SK-N-SH treated with all-trans-retinoic acid at 6 μM for 48 hours (cell line): Measurements from ENCODE around the gene FOXN3.

Experiments used
- ATAC-seq: fragments of 200-7000 bp; cut with Tn5 transposase; 3 replicates; pipeline ENCODE4 v1.9.1; 2020; ENCODE audit warnings: mild to moderate bottlenecking, moderate library complexity
- ARNTL ChIP-seq: fragments of 450-650 bp; formaldehyde crosslinking; IDR thresholded peaks from 2 replicates; pipeline ENCODE4 v1.5.0; 2020; ENCODE audit warnings: low read depth, mild to moderate bottlenecking, moderate library complexity, borderline replicate concordance
- BACH2 ChIP-seq: fragments of 250-450 bp; sonication (Bioruptor Pico); IDR thresholded peaks from 2 replicates; pipeline ENCODE4 v1.9.0; 2021; ENCODE audit warnings: mild to moderate bottlenecking, borderline replicate concordance
- CSDC2 ChIP-seq: fragments of 250-450 bp; sonication (Bioruptor Pico); IDR thresholded peaks from 2 replicates; pipeline ENCODE4 v1.5.0; 2020; ENCODE audit warnings: mild to moderate bottlenecking, moderate library complexity
- ESRRG ChIP-seq: fragments of 250-450 bp; sonication (Bioruptor Pico); IDR thresholded peaks from 2 replicates; pipeline ENCODE4 v1.6.1; 2021; ENCODE audit warnings: mild to moderate bottlenecking
- GLIS3 ChIP-seq: fragments of 250-450 bp; sonication (Bioruptor Pico); IDR thresholded peaks from 2 replicates; pipeline ENCODE4 v1.5.0; 2020; ENCODE audit warnings: mild to moderate bottlenecking, moderate library complexity
- ISL1 ChIP-seq: fragments of 250-450 bp; sonication (Bioruptor Pico); IDR thresholded peaks from 2 replicates; pipeline ENCODE4 v2.1.2; 2022; ENCODE audit warnings: mild to moderate bottlenecking, moderate library complexity
- OSR1 ChIP-seq: fragments of 250-450 bp; sonication (Bioruptor Pico); IDR thresholded peaks from 2 replicates; pipeline ENCODE4 v1.8.0; 2022; ENCODE audit warnings: moderate library complexity, mild to moderate bottlenecking, inconsistent platforms
- PPARA ChIP-seq: fragments of 250-450 bp; sonication (Bioruptor Pico); IDR thresholded peaks from 2 replicates; pipeline ENCODE4 v1.5.0; 2020; ENCODE audit warnings: mild to moderate bottlenecking, borderline replicate concordance
- SNAI2 ChIP-seq: fragments of 250-450 bp; sonication (Bioruptor Pico); IDR thresholded peaks from 2 replicates; pipeline ENCODE4 v1.5.0; 2020; ENCODE audit warnings: mild to moderate bottlenecking, moderate library complexity
- TCF4 ChIP-seq: fragments of 250-450 bp; sonication (Bioruptor Pico); IDR thresholded peaks from 2 replicates; pipeline ENCODE4 v1.8.0; 2021; ENCODE audit warnings: mild to moderate bottlenecking, moderate library complexity, borderline replicate concordance
- TOX ChIP-seq: fragments of 250-450 bp; sonication (Bioruptor Pico); IDR thresholded peaks from 2 replicates; pipeline ENCODE4 v1.8.0; 2021; ENCODE audit warnings: mild to moderate bottlenecking, moderate library complexity, borderline replicate concordance
- ZC3H10 ChIP-seq: fragments of 250-450 bp; sonication (Bioruptor Pico); IDR thresholded peaks from 2 replicates; pipeline ENCODE4 v1.5.1; 2021; ENCODE audit warnings: mild to moderate bottlenecking, moderate library complexity
- ZFP3 ChIP-seq: fragments of 250-450 bp; sonication (Bioruptor Pico); IDR thresholded peaks from 2 replicates; pipeline ENCODE4 v1.5.0; 2020; ENCODE audit warnings: mild to moderate bottlenecking, moderate library complexity
- ZFP30 ChIP-seq: fragments of 450-650 bp; formaldehyde crosslinking; IDR thresholded peaks from 2 replicates; pipeline ENCODE4 v1.5.0; 2022; ENCODE audit warnings: mild to moderate bottlenecking, moderate library complexity
- ZNF565 ChIP-seq: fragments of 450-650 bp; formaldehyde crosslinking; conservative IDR thresholded peaks from 2 replicates; pipeline ENCODE4 v1.5.0; 2020; ENCODE audit warnings: low read depth, mild to moderate bottlenecking, moderate library complexity
- ZNF70 ChIP-seq: fragments of 450-650 bp; formaldehyde crosslinking; IDR thresholded peaks from 2 replicates; pipeline ENCODE4 v1.5.0; 2020; ENCODE audit warnings: mild to moderate bottlenecking, moderate library complexity
- ZNF8 ChIP-seq: fragments of 450-650 bp; formaldehyde crosslinking; IDR thresholded peaks from 2 replicates; pipeline ENCODE4 v1.5.0; 2020; ENCODE audit warnings: mild to moderate bottlenecking, moderate library complexity
- TF ChIP-seq, protein P1 (sequence below): fragments of 250-450 bp; sonication (Bioruptor Pico); IDR thresholded peaks from 2 replicates; pipeline ENCODE4 v1.5.0; 2020; ENCODE audit warnings: mild to moderate bottlenecking, moderate library complexity
- TF ChIP-seq, protein P2 (sequence below): fragments of 250-450 bp; sonication (Bioruptor Pico); IDR thresholded peaks from 2 replicates; pipeline ENCODE4 v1.5.1; 2020; ENCODE audit warnings: low read depth, mild to moderate bottlenecking, moderate library complexity
- TF ChIP-seq, protein P3 (sequence below): fragments of 250-450 bp; sonication (Bioruptor Pico); IDR thresholded peaks from 2 replicates; pipeline ENCODE4 v1.5.1; 2021; ENCODE audit warnings: mild to moderate bottlenecking, moderate library complexity
- TF ChIP-seq, protein P4 (sequence below): fragments of 250-450 bp; sonication (Bioruptor Pico); IDR thresholded peaks from 2 replicates; pipeline ENCODE4 v1.8.0; 2020; ENCODE audit warnings: mild to moderate bottlenecking, moderate library complexity, borderline replicate concordance
- TF ChIP-seq, protein P5 (sequence below): fragments of 250-450 bp; sonication (Bioruptor Pico); IDR thresholded peaks from 2 replicates; pipeline ENCODE4 v1.8.0; 2021; ENCODE audit warnings: low read depth, mild to moderate bottlenecking, moderate library complexity, borderline replicate concordance

FOXN3 gene

DNA sequence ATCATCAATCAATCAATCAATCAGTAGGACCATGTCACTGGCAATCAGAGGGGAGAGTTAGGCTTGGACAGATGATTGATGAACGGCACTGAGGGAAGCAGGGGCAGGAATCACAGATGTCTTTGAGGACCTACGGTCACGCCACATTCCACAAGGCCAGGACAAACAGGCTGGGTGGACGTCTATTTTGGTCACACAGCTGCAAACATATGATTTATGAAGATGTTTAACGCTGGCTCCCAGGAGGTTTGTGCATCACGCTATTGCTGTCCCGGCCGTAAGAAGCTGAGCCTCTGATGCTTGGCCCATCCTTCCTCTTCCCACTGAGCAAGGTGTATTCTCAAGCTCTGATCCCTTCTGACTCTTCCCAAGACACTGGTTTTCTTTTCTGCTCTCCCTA, 160.8 kb downstream of the FOXN3 start (continued):
- TF ChIP-seq, protein P1, sequence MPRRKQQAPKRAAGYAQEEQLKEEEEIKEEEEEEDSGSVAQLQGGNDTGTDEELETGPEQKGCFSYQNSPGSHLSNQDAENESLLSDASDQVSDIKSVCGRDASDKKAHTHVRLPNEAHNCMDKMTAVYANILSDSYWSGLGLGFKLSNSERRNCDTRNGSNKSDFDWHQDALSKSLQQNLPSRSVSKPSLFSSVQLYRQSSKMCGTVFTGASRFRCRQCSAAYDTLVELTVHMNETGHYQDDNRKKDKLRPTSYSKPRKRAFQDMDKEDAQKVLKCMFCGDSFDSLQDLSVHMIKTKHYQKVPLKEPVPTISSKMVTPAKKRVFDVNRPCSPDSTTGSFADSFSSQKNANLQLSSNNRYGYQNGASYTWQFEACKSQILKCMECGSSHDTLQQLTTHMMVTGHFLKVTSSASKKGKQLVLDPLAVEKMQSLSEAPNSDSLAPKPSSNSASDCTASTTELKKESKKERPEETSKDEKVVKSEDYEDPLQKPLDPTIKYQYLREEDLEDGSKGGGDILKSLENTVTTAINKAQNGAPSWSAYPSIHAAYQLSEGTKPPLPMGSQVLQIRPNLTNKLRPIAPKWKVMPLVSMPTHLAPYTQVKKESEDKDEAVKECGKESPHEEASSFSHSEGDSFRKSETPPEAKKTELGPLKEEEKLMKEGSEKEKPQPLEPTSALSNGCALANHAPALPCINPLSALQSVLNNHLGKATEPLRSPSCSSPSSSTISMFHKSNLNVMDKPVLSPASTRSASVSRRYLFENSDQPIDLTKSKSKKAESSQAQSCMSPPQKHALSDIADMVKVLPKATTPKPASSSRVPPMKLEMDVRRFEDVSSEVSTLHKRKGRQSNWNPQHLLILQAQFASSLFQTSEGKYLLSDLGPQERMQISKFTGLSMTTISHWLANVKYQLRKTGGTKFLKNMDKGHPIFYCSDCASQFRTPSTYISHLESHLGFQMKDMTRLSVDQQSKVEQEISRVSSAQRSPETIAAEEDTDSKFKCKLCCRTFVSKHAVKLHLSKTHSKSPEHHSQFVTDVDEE (CRISPR knock-in tag) = no peak
- TF ChIP-seq TCF4 (CRISPR knock-in tag) (no peak), TOX (no peak), GLIS3 (no peak)

DNA sequence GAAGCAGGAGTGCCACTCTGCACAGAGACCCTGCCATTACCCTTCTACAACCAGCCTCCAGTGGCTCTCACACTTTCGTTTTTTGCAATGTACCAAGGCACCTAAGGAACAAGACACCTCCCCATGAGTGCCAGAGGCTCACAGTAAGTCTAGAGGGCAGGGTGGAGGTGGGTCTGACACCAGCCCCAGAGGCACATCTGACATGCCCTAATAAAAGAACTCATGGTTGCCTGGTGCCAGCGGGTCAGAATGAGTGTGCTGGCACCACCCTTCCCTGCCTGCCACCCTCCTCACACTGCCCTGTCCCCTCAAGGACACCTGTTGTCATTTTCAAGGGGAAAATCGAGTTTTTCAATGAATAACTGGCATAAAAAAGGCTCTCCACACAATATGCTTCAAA, 161.2 kb downstream of the FOXN3 start:
- no peak for ATAC-seq
- TF ChIP-seq, protein P2, sequence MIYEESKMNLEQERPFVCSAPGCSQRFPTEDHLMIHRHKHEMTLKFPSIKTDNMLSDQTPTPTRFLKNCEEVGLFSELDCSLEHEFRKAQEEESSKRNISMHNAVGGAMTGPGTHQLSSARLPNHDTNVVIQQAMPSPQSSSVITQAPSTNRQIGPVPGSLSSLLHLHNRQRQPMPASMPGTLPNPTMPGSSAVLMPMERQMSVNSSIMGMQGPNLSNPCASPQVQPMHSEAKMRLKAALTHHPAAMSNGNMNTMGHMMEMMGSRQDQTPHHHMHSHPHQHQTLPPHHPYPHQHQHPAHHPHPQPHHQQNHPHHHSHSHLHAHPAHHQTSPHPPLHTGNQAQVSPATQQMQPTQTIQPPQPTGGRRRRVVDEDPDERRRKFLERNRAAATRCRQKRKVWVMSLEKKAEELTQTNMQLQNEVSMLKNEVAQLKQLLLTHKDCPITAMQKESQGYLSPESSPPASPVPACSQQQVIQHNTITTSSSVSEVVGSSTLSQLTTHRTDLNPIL (CRISPR knock-in tag) = no peak
- no peak for TF ChIP-seq GLIS3
- no peak for TF ChIP-seq CSDC2 (CRISPR knock-in tag)
- TF ChIP-seq, protein P3, sequence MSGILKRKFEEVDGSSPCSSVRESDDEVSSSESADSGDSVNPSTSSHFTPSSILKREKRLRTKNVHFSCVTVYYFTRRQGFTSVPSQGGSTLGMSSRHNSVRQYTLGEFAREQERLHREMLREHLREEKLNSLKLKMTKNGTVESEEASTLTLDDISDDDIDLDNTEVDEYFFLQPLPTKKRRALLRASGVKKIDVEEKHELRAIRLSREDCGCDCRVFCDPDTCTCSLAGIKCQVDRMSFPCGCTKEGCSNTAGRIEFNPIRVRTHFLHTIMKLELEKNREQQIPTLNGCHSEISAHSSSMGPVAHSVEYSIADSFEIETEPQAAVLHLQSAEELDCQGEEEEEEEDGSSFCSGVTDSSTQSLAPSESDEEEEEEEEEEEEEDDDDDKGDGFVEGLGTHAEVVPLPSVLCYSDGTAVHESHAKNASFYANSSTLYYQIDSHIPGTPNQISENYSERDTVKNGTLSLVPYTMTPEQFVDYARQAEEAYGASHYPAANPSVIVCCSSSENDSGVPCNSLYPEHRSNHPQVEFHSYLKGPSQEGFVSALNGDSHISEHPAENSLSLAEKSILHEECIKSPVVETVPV = no peak
- no peak for TF ChIP-seq TOX
- no peak for TF ChIP-seq TCF4 (CRISPR knock-in tag)
- TF ChIP-seq ZFP3 (CRISPR knock-in tag) = no peak
- no peak for TF ChIP-seq OSR1 (CRISPR knock-in tag)
- TF ChIP-seq ARNTL = no peak
- TF ChIP-seq, protein P4, sequence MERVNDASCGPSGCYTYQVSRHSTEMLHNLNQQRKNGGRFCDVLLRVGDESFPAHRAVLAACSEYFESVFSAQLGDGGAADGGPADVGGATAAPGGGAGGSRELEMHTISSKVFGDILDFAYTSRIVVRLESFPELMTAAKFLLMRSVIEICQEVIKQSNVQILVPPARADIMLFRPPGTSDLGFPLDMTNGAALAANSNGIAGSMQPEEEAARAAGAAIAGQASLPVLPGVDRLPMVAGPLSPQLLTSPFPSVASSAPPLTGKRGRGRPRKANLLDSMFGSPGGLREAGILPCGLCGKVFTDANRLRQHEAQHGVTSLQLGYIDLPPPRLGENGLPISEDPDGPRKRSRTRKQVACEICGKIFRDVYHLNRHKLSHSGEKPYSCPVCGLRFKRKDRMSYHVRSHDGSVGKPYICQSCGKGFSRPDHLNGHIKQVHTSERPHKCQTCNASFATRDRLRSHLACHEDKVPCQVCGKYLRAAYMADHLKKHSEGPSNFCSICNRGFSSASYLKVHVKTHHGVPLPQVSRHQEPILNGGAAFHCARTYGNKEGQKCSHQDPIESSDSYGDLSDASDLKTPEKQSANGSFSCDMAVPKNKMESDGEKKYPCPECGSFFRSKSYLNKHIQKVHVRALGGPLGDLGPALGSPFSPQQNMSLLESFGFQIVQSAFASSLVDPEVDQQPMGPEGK (CRISPR knock-in tag) = no peak
- TF ChIP-seq ZFP30 (CRISPR knock-in tag) = no peak
- TF ChIP-seq, protein P5, sequence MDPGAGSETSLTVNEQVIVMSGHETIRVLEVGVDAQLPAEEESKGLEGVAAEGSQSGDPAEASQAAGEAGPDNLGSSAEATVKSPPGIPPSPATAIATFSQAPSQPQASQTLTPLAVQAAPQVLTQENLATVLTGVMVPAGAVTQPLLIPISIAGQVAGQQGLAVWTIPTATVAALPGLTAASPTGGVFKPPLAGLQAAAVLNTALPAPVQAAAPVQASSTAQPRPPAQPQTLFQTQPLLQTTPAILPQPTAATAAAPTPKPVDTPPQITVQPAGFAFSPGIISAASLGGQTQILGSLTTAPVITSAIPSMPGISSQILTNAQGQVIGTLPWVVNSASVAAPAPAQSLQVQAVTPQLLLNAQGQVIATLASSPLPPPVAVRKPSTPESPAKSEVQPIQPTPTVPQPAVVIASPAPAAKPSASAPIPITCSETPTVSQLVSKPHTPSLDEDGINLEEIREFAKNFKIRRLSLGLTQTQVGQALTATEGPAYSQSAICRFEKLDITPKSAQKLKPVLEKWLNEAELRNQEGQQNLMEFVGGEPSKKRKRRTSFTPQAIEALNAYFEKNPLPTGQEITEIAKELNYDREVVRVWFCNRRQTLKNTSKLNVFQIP = no peak
- no peak for TF ChIP-seq ZNF70 (CRISPR knock-in tag)
- TF ChIP-seq ZNF8 (CRISPR knock-in tag) = no peak
- no peak for TF ChIP-seq ISL1 (CRISPR knock-in tag)
- no peak for TF ChIP-seq SNAI2
- no peak for TF ChIP-seq BACH2 (CRISPR knock-in tag)

DNA sequence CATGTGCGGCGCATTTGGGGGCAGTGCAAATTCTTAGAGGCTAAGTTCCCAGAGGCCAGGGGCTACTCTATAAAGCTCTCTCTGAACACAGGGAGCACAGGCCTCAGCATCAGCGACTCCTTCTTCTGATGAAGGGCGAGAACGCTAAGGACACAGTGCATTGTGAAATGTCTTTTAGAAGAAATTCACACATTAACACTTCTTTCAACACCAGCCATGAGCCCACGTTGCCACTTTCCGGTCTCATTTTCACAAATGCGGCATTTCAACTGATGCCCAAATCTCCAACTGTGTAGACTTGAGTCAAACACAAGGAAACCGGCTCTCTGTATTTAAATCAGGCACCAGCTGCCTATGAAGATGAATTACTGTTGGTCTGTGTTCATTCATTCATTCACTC, 162.0 kb downstream of the FOXN3 start:
- no peak for ATAC-seq
- TF ChIP-seq CSDC2 (CRISPR knock-in tag) = no peak
- TF ChIP-seq ZFP30 (CRISPR knock-in tag) = no peak
- no peak for TF ChIP-seq ZFP3 (CRISPR knock-in tag)
- TF ChIP-seq, protein P3 = no peak
- TF ChIP-seq BACH2 (CRISPR knock-in tag) = no peak
- no peak for TF ChIP-seq ZNF565
- no peak for TF ChIP-seq ISL1 (CRISPR knock-in tag)
- TF ChIP-seq, protein P2 (CRISPR knock-in tag) = no peak
- TF ChIP-seq, protein P5 = no peak
- no peak for TF ChIP-seq ZC3H10 (CRISPR knock-in tag)
- no peak for TF ChIP-seq TCF4 (CRISPR knock-in tag)
- TF ChIP-seq, protein P4 (CRISPR knock-in tag) = no peak
- no peak for TF ChIP-seq ESRRG (CRISPR knock-in tag)
- no peak for TF ChIP-seq PPARA (CRISPR knock-in tag)
- TF ChIP-seq TOX = no peak
